Keratinocyte (primary cell): ENCODE results near the gene RERE.

Experiments used
- CTCF ChIP-seq, 3 experiments: IDR thresholded peaks in 1 of 3; conservative IDR thresholded peaks in 1 of 3; optimal IDR thresholded peaks in 1 of 3; 2 replicates in 2 of 3; 3 replicates in 1 of 3; pipeline versions ENCODE3 to v1.5.1; 2011; ENCODE audit warnings: low read length in 3 of 3, mild to moderate bottlenecking in 3 of 3, moderate library complexity in 2 of 3, control low read depth in 1 of 3, inconsistent platforms in 1 of 3; ENCODE audit not compliant: insufficient read depth in 2 of 3; ENCODE audit errors: extremely low read depth in 1 of 3
- EZH2 ChIP-seq: IDR thresholded peaks from one replicate; pipeline ENCODE4 v1.6.1; 2012; ENCODE audit warnings: inconsistent platforms, mild to moderate bottlenecking, low read length, moderate library complexity

GRCh38 chr1:8471451-8471850 lies 346.0 kb downstream of the RERE start:
- TF ChIP-seq CTCF (optimal IDR thresholded peaks at IDR 0.05 in 1 of 3, IDR thresholded peaks at IDR 0.05 in 1 of 3, conservative IDR thresholded peaks at IDR 0.05 in 1 of 3; ENCODE audit: extremely low read depth in 1 of 3, insufficient read depth in 2 of 3, low read length in 3 of 3) (no peak), EZH2 (no peak)
